Stimulated activated CD8-positive, alpha-beta memory T cell treated with anti-CD3 and anti-CD28 coated beads, Interleukin-4, amount 100 ng/mL, for 4 hours (primary cell): Measurements from ENCODE around the gene DCAF5.
"Not testable (repeated sequence)": the region's sequence is repeated elsewhere in the genome, so short reads cannot be mapped to it uniquely, and the experiment has no call there.

ENCODE experiments used
- DNase-seq, 2 donors: peaks; one replicate each; pipeline ENCODE4 v3.0.0-alpha.2; 2020; ENCODE audit warnings: low read depth in 2 of 2, low spot score in 1 of 2

Gene DCAF5, protein sequence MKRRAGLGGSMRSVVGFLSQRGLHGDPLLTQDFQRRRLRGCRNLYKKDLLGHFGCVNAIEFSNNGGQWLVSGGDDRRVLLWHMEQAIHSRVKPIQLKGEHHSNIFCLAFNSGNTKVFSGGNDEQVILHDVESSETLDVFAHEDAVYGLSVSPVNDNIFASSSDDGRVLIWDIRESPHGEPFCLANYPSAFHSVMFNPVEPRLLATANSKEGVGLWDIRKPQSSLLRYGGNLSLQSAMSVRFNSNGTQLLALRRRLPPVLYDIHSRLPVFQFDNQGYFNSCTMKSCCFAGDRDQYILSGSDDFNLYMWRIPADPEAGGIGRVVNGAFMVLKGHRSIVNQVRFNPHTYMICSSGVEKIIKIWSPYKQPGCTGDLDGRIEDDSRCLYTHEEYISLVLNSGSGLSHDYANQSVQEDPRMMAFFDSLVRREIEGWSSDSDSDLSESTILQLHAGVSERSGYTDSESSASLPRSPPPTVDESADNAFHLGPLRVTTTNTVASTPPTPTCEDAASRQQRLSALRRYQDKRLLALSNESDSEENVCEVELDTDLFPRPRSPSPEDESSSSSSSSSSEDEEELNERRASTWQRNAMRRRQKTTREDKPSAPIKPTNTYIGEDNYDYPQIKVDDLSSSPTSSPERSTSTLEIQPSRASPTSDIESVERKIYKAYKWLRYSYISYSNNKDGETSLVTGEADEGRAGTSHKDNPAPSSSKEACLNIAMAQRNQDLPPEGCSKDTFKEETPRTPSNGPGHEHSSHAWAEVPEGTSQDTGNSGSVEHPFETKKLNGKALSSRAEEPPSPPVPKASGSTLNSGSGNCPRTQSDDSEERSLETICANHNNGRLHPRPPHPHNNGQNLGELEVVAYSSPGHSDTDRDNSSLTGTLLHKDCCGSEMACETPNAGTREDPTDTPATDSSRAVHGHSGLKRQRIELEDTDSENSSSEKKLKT

DNA sequence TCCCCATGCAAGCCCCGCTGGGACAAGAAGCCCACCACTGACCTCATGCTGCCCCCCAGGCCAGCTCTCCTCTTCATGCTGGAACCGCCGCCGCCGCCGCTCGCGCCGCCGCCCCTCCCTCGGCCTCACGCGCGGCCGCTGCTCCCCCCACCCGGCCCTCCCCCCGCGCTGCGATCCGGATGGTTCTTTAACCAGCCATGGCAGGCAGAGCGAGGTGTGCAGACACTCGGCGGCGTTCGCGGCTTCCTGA lies at the start of gene DCAF5:
TSS of gene DCAF5 (minus strand) at position 218 of the 250 bp plus-strand sequence. CDS start at position 77, 141 bp downstream.
- peak; percentile 73 to 90 for DNase-seq

DNA sequence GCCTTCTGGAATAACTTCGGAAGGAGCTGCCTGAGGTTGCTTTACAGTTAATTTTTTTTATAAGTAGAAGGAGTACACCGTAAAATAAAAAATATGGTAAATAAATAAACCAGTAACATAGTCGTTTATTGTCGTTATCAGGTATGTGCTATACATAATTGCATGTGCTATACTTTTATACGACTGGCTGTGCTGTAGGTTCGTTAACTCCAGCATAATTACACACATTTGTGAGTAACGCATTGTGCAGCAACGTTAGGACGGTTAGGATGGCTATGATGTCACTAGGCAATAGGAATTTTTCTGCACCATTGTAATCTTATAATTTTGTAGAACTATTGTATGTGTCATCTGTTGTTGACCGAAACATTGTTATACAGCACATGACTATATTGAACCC lies 46.9 kb upstream of the DCAF5 start:
- no peak for DNase-seq

DNA sequence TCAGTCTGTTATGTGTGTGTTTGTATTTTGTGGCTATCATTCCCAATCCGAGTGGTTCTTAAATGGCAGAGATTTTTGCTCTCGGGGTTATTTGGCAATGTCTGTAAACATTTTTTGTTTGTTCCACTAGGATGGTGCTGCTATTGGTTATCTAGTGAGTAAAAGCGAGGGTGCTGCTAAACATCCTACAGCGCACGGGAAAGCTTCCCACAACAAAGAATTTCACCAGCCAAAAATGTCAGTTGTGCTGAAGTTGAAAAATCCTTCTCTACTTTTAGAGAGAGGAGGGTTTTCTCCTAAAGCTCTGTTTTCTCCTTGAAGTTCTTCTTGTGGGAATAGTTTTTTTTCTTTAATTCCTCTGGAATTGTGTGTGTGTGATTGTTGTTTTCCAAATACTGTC lies 40.8 kb upstream of the DCAF5 start:
- DNase-seq = no peak

DNA sequence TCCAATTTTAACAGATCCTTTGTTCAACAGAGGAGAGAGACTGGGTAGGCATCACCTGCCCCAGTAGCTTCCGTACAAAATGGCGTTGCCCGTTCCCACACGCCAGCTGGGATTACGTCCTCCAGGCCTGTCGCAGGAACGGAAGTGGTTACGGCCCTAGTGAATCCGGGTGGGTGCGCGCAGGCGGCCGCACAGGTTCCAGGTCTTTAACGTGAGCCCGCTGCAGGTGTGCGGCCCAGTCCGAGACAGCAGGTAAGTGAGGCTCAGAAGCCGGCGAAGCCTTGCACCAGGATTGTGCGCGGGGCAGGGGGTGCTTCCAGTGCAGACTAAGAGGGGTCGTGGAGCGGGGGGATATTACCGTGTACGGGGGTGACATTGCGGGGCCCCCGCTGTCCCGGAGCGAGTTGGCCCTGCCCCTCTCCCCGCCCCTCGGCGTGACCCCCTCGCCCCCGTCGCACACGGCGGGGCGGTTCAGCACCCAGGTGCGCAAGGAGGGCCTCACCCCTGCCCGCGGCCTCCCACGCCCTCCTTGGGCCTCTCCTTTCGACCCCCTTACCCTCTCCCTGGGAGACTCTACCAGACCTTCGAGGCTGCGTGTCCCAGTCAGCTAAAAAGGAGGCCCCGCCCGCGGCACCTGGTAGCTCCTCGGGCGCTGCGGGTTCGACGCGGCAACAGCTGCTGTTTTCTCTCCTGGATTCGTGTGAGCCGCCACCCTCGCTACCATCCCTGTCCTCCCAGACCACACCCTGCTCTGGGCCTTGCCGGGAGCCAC lies 38.6 kb upstream of the DCAF5 start, which contains the start of gene EXD2:
TSS of gene EXD2 (plus strand) at position 159 of the 772 bp plus-strand sequence. CDS start 17,973 bp downstream, outside the sequence.
- DNase-seq = peak; percentile 20 to 43

DNA sequence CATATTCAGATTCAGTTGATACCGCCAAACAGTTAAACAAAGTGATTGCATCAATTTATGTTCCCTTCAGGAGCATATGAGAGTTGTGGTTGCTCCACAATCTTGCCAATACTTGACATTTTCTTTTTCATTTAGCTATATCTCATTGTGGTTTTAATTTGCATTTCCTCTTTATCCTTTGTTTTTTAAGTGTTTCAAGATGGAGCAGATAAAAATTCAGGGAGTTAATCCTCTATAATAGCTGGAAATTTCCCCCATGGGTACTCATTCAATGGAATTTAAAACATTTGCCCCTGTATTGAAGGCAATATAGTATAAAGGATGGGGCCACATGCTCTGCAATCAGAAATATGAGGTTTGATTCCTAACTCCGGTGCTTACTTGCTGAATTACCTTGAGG lies 37.3 kb upstream of the DCAF5 start:
- DNase-seq = no peak

DNA sequence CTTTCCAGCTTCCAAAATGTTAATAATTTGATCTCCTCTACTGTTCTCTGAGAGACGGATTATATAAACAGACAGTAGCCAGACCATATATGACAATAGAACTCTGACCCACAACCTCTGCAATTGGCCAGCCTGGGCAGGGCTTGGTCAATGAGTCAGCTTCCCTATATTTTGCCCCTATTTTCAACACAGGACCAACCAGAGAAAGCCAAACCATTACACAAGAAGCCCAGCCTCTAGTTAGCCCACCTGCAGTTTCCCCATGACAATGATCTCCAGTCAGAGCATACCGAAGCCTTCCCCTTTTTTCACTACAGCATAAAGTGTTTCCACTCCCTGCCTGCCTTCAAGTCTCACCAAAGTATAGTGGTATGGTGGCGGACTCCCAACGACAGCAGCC lies 30.8 kb upstream of the DCAF5 start:
- DNase-seq = no peak

DNA sequence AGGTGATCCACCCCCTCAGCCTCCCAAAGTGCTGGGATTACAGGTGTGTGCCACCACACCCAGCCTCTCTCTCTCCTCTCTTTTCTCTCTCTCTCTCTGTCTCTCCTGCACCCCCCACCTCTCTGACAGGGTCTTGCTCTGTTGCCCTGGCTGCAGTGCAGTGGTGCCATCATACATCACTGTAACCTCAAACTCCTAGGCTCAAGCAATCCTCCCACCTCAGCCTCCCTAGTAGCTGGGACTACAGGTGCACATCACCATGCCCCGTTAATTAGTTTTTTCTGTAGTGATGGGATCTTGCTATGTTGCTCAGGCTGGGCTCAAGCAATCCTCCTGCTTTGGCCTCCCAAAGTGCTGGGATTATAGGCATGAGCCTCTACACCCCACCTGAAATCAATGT lies 29.7 kb upstream of the DCAF5 start:
- DNase-seq = not testable (repeated sequence)

DNA sequence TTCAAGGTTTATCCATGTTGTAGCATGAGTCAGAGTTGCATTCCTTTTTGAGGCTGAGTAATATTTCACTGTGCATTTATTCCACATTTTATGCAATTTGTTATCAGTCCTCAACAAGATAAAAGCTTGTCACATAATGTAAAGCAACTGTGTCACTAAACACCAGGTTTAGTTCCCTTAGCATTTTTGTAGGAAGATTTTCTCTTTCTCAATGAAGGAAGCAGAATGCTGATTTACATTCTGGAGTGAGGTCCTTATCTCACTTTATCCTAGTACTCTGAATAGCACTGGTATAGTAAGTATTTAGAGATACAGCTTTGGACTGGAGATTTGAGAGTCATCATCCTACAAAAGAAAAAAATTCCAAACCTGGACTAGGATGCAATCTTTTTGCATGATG lies 28.6 kb upstream of the DCAF5 start:
- DNase-seq = no peak

DNA sequence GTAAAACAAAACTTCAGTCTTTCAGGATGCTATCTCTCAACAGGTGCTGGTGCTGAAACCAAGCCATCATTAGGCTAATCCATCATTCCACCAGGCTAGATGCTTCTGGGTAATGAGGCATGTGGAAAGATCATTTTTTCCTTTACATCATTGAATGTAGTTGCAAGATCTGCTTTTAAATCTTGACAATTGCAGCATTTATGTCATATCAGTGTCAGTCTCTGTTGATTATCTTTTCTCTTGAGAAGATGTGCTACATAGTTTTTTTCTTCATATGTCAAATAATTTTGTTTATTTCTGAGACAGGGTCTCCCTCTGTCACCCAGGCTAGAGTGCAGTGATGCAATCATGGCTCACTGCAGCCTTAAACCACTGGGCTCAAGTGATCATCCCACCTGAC lies 22.2 kb upstream of the DCAF5 start:
- DNase-seq = no peak

DNA sequence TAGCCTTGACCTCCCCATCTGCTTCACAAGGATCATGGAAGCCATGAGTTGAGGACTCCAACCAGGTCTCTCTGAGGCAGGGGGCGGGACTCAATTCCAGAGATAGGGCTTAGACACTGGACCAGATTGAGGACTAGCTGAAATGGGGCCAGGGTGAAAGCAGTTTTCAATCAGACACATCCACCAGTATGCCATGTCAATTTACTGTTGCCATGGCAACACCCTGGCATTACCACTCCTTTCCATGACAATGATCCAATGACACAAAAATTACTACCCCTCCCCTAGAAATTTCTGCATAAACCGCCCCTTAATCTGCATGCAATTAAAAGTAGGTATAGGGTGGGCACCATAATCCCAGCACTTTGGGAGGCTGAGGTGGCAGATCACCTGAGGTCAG lies 18.6 kb upstream of the DCAF5 start:
- no peak for DNase-seq

DNA sequence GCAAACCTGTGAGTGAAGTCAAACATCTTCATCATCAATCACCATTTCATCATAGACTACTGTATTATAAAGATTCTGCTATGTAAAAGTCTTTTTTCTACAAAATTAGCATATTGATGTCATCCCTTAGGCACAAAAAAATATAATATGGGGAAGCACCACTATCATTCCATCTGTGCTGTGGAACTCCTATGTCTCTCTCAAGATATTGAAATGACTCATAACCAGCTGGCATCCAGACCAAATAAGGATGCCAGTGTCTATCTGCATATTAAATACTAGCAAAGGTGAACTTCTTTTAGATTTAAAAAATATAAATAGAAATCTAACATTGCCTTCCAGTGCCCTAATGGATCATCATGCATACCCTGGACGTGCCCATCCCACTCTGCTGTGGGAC lies 17.9 kb upstream of the DCAF5 start:
- no peak for DNase-seq

DNA sequence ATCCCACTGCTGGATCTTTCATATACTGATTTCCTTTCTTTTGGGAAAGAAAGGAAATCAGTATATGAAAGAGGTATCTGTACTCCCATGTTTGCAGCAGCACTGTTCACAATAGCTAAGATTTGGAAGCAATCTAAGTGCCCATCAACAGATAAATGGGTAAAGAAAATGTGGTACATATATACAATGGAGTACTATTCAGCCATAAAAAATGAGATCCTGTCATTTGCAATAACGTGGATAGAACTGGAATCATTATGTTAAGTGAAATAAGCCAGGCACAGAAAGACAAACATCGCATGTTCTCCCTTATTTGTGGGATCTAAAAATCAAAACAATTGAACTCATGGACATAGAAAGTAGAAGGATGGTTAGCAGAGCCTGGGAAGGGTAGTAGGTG lies 12.9 kb upstream of the DCAF5 start:
- not testable (repeated sequence) for DNase-seq

DNA sequence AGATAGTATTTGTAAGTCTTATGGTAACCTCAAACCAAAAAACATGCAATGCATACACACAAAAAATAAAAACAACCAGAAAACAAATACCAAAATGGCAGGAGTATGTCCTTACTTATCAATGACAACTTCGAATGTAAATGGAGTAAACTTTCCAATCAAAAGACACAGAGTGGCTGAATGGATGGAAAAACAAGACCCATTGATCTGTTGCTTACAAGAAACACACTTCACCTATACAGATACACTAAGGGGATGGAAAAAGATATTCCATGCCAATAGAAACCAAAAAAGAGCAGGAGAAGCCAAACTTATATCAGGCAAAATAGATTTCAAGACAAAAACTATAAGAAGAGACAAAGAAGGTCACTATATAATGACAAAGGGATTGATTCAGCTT lies 8.7 kb upstream of the DCAF5 start:
- DNase-seq = no peak

DNA sequence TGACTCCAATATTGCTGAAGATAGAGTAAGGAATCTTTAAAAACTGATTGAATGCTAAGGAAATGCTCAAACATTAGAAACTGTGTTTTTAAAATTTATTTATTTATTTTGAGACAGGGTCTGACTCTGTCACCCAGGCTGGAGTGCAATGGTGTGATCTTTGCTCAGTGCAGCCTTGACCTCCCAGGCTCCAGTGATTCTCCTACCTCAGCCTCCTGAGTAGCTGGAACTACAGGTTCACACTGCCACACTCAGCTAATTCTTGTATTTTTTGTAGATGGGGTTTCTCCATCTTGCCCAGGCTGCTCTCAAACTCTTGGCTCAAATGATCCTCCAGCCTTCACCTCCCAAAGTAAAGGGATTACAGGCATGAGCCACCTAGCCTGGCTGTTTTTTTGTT lies 3.3 kb upstream of the DCAF5 start:
- no peak for DNase-seq

DNA sequence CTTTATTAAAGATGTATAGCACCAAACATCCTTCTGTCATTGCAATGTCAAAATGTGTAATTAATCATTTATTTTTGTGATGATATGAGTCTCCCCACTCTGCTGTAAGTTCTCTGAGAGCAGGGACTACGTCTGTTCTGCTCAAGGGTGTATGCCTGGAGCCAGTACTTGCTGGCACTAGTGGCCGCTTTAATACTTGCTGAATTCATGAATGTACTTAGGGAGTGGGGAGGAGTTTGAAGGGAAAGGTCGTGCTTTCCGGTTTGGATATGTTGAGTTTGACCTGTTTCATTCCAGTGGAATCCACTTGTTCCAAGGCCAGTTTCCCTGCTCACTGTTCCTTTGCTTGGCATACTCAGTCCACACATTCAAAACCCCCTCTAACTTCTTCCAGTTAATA lies 1.9 kb upstream of the DCAF5 start:
- DNase-seq = no peak

DNA sequence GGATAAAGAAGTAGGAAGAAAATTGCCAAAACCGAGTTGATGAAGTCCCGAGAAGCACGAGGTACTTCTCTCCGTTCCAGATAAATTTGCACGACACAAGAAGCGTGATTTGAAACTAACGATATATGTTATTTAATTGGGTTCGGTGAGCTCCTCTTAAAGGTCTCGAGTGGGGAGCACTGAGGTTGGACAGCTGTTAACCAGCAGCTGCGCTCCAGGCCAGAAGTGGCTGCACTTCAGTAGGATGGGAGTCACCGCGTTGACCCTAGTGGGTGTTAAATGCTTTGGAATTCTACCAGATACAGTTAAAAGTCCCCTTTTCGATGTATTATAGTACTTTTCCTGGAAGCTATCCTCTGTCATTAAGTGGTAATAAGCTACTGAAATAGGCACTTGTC lies 953 bp upstream of the DCAF5 start:
- no peak for DNase-seq

DNA sequence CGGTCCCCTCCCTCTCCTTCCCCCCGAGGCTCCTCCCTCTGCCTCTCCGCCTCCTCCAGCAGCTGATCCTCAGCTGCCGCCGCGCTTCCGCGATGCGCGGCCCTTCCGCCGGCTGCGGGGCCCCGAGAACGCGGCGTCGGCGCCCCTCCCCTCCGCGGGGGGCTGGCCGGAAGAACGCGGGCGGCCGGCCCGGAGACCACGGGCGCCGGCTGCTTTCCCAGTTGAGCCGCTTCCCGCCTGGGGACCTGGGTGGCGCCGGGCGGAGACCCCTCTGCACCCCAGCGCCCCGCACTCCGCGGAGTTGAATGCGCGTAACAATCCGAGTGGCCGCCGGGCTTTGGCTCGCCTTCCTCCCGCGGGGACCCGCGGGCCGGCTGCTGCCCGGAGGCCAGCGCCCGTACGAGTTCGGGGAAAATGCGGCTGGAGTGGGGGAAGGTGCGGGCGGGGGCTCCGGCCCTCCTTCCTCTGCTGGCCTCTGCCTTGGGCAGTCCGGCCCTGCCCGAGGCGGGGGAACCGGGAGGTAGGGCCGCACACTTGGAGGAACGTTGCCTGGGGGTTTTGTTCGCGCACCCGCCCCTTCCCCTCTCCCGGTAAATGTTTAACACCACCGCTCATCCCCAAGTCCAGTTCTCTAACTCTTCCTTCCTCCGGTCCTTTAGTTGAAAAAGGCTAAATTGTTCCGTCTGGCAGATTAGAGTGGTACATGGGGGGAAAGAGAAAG lies 393 bp upstream of the DCAF5 start:
- DNase-seq = no peak

DNA sequence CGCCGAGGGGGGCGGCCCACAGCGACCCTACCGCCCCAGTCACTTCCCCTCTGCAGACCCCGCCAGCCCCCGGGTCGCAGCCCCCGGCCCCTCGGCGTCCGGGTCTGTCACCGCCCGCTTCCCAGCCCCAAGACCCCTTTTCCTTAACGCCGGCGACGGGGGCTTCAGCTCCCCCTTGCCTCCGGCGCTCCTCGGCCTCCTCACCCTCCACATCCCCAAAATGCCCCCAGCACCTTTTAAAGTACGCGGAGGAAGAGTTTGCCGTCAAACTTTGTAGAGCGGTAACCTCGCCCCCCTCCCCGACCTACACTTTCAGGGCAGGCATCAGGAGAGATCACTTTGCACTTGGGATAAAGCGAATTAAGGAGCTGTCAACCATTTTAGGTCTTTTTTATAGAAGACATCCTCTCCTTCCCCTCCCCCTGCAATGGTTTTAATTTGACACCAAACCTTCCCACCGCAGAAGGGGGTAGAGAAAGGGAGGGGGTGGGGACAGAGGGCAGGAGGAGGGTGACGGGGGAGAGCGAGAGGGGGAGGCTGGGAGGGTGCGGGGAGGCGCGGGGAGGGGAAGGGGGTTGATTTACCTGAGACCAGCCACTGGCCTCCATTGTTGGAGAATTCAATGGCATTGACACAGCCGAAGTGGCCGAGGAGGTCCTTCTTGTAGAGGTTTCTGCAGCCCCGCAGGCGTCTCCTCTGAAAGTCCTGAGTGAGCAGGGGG lies 578 bp downstream of the DCAF5 start:
- peak in 1 of 2 donors; percentile 16 for DNase-seq

DNA sequence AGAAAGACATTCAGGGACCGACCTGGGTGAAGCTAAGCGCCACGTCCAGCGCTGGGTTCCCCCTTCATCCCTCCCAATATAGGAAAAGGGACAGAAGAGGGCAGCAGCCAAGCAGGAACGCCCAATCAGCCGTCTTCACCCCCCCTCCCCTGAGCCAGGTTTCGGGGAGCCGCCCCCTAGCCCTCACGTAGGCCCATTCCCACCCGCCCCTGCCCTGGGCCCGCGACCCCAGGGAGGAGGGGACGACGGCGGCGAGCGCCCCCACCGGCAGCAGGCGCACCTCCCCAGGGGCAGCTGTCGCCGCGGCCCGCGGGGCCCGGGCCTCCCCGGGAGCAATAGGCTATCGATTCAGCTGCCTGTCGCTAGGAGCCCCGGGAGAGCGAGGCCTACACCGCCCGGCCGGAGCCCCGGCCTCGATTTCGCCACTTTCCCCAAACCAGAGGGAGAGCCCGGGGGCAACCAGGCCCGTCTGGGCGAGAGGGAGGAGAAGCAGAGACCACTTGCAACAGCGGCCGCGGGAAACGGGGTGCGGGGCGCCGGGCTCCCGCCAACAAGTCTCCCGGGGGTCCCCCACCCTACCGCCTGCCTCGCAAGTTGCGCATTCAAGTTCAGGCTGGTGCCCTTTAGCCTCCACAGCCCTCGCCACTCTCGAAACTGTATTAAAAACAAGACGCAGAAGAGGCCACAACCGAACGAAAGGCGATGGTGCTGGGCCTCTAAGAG lies 1.3 kb downstream of the DCAF5 start:
- DNase-seq = peak; percentile 44 to 67
